HG02840 (cell line): ENCODE measurements around the gene EPB41L4A.
A peak's percentile ranks its signal among the peaks of the same experiment; 100 is the strongest.

Source experiments
- ATAC-seq: cut with Tn5 transposase; IDR thresholded peaks from one replicate; pipeline ENCODE4 v1.9.1; 2021; ENCODE audit warnings: mild to moderate bottlenecking, moderate library complexity, moderate number of reproducible peaks; ENCODE audit not compliant: unreplicated experiment, low FRiP score

Gene EPB41L4A

DNA sequence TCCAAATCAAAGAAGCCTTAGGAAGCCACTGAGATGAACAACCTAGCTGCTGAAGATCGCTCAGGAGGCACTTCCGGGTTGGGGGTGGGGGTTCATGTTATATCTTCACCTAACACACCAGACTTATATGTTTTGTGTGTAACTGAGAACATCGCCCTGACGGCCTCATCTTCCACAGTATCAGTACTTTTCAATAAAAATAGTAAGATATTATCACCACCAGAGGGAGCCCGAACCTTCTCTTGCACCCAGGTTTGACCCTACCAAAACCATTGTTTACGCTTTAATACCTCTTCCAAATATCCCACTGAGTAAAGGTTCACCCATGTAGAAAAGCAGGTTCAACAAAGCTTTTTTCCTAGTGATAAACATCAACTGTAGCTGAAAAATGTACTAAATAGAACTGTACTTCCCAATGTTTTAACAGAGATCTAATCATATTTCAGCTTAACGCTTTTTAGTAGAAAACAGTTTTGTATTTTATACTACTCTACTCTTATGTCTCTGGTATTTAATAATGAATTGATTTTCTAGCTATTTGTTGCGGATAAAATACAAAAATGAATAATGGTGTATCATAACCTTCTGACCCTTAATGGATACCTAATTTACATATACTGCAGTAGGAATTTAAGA, 244.0 kb downstream of the EPB41L4A start:
- peak; percentile 72 for ATAC-seq

DNA sequence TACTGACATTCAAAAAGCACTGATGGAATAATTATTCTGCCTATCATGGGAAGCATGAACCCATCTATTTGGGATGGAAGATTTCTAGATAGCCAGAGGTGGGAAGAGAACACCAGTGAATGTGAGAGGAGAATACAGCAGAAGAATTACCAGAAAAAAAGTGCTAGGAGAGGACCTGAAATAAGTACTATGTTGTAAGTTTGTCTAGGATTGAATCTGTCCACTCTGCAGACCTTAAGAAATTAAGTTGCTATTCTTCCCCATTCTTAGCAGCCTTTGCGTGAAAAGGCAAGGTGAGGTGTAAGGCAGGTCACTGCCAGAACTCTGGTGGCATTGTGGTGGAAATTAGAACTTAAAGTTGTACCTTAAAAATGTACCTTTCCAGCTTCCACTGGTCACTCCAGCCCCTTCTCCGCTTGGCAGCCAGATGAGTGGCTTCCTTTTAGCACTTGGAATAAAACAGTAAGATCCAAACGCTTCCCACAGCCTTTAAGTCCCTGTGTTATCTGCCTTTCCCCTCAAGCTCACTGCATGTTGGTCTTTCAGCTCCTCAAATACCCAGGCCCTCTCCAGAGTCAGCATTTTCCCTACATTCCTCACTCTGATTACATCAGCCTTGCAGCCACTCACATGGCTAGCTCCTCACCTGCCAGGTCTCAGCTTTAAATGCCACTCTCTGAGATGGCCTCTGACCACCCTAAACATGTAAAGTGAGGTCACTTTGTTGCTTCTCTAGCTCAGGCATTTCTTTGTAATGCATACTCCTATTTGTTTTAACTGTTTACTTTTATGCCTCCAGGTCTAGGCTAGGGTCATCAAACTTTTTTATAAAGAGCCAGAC, 253.0 kb downstream of the EPB41L4A start:
- no peak for ATAC-seq

DNA sequence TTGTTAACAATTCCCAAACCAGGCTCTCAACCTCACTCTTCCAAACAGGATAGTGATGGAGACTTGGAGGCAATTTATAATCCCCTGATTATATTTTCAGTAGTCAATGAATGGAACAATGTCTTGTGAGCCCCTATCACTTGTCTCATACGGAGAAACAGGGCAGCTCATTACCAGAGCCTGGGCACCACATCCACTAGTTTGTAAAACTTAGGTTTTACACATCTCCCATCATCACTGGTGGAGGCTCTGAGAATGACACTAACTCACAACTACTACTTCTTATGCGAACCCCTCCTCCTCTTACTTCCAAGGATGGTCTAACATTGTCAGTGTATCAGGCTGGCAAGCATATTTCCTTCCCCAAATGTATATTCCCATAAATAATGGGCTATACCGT, 253.7 kb downstream of the EPB41L4A start:
- ATAC-seq = no peak

DNA sequence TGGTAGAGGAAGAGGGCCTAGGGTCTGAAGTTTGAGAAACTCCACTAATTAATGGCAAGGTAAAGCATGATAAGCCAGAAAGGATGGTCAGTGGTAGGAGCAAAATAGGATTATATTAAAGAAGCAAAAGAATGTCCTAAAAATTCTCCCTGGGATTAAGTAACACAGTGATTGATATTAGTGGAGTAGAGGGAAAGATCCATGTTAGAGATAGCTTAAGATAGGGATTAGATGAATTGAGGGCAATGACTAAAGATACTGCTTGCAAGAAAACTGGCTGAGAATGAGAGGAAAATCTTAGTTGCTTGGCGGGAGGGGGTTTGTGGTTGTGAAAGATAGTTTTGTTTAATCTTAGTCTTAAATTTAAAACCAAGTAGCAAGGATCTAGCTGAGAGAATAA, 255.6 kb downstream of the EPB41L4A start:
- ATAC-seq = no peak

DNA sequence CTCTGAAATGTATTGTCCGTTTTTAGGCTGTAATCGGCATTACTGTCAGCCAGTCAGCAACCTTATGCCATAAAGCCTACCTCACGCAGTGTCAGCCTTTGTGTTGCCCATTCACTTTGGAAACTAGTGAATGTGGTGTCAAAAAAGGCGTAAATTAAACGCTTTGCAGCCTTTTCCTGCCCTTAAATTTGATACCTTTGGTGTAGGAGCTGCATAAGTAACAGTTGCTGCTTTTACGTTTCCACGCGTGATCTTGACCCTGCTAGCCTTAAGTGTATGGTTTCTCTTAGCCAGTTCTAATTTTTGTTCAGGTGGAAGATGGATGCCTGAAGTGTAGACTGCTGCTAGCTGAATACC, 257.7 kb downstream of the EPB41L4A start:
- ATAC-seq = no peak

DNA sequence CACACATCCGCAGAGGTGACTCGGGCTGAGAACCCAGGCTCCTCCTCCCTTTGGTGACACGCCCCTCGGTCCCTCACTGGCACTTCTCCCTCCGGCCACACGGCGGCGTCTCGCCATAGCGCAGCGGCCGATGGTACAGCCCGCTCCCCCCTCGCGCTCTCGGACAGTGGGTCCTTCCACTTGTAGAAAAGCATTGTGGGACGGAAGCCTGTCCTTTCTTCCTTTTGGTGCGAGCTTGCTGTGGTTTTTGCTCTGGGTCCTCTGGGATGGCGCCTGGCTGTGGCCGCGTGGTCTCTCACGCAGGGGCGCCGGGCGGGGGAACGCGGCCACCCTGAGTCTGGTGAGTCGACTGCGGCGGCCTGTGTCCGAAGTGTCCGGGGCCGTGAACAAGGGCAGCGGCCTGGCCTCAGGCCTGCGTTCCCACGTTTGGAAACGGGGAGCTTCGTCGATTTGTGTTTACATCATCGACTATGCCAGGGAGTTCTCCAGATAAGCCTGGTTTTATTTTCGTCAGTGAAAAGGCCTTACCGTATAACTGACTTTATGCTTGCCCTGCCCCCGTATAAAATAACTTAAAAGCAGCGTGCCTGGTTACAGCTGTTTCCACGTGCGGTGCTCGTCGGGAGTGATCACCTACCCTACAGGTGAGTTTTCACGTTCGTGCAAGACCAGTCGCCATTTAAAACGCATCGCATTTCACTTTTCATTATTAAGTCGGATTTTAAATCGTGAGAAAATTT, 258.3 kb downstream of the EPB41L4A start:
- ATAC-seq = peak; percentile 98

DNA sequence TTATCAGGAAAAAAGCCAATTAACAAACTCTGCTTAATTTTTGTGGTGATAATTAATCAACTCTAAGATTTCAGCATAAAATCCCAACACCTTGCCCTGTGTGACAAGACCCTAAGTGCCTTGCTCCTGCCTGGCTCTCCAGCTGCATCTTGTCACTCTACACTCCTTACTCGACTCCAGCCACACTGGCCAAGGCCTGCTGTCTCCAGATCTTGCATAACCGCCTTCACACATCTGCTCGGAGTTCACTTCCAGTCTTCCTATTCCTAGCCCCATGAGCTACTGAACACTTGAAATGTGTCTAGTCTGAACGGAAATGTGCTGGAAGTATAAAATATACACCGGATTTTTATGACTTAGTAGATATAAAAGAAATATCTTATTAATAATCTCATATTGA, 259.6 kb downstream of the EPB41L4A start:
- ATAC-seq = no peak

DNA sequence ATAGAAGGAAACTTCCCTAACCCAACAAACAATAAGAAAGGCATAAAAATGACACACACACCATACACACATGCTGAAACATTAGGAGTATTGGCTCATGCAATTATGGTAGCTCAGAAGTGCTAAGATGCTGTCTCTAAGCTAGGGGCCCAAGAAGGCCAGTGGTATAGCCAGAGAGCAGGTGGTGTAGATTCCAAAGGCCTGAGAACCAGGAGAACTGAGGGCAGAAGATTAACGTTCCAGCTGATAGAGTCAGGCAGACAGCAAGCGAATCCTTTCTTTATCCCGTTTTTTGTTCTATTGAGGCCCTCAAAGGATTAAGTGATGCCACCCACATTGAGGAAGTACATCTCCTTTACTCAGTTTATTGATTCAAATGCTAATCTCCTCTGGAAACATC, 262.9 kb downstream of the EPB41L4A start:
- ATAC-seq = no peak

DNA sequence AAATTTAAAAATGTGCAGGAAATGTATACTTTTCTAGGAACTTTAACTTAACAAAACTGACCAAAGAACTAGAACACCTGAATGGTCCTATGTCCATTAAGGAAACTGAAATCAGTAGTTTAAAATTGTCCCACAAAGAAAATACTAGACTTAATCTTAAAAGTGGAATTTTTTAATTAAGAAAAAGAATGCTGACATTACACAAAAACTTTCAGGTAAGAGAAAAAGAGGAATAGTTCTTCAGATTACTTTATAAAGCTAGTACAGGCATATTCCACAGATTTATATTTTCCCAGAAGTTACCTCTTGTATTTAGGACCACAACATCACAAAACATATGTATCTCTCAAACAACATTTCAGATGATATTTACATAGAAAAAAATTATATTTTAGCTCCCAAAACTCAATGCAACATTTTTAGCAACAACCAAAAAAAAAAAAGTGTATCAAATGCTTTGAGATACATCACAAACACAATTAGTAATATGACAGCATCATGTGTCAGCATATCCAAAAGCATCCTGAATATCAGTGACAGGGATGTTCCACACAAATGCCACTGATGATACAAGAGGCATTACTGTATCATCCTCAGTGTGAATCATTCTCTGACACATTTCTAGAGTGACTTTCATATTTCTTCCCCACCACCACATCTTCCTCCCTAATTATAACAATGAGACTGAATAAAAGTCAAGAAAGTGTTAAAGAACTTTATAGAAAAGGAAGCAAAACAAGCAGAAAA, 264.0 kb downstream of the EPB41L4A start:
- ATAC-seq = no peak

DNA sequence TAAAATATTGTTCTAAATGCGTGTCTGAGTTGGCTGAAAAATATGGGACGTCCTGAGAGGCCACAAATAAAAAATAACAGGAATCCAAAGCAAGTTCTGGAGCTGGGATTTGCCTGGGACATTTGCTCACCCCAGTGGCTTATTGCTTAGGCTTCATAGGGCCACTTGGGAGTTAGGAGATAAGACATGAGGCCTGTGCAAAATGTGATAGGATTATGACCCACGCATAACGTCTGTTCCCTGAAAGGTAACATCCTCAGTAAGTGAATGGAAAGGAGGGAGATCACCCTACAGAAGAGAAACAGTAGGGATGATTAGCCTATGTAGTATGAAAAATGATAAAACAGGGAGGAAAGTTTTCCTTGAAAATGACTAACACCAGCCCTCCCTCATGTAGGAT, 269.4 kb downstream of the EPB41L4A start:
- no peak for ATAC-seq

DNA sequence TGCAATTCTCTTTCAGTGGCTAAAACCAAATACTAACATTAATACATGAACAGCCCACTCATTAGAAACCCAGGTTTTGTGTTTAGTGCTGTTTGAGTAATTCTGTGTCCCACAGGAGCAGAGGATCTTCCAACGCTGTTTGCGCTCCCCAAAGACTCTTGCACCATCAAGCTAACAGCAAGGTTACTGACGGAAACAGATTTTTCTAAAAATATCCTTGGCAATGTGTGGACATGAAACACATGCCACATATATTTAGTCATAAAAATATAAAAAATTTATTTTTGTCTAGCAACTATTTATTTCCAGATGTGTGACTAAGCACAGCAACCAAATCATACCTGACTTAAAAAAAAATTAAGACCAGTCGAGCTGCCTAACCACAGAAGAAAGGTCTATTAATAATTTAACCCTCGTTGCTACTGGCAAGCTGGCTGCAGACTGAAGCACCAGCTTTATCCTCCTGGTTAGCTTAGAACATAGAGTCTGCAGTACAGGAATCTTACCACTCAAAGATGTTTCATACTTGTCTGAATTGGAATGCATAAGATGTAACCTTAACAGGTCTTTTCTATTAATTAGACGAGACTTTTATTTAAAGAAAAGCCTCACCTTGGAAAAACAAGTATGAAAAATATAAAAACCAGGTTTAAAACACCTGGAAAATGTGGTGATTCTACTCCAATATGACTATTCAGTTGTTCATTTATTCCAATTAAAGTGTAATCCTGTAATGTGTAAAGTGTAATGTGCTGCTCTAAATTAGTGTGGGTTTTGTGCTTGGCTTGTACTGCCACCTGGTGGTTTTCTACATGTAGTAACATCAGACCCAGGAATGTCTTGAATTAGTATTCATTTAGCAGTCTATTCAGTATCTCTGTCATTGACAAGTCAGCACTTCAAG, 272.5 kb downstream of the EPB41L4A start:
- ATAC-seq = peak; percentile 72

DNA sequence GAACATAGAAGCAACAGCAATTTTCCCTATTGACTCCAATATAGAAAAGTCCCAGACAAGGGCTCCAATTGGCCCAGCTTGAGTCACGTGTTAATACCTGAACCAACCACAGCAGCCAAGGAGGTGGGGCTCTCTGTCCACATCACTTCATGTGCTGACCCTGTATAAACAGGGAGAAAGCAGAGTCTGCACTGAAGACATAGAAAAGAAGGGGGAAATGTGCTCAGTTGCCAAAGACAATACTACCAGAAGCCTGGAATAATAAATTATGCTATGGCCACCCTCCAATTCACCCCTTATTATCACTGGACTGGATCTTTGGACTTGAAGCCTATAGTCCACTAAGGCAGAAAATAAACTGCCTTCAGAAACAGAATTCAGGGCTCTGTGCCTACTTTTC, 275.4 kb downstream of the EPB41L4A start:
- no peak for ATAC-seq

DNA sequence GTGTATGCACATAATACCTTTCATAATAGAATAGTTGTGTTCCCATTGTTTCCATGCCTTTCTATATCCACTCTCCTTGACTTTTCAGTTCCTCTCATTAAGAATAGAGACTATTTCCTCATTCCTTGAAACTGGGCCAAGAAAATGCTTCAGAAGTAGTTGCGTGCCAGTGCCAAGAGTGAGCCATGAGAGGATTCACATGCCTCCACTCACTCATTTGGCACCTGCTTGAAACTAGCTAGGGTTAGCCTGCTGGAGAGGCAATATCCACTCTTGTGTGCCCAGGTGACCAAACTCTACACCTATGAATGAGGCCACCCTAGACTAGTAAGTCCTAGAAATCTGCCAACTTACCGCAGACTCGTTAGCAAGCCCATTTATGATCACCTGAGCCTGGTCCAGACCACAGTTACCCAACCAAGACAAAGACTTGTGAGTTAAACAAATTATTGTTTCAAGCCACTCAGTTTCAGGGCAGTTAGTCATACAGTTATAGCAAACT, 276.3 kb downstream of the EPB41L4A start:
- ATAC-seq = no peak

DNA sequence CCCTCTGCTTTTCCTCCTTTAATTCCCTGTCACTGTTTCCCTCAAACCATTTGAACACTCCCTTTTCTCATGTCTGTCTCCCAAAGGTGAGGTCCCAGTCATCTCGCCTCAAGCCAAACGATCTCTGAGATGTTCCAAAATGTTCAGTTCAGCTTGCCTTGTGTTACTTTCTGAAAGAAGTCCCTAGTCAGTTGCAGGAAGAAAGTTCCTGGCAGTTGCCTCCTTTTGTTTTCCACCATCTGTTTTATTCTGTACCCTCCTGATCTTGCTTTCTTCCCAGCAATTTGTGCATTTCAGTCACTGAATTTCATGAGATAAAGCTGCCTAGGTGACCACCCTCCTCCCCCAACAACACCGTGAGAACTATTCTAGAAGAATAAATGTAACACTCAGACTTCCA, 277.5 kb downstream of the EPB41L4A start:
- no peak for ATAC-seq

DNA sequence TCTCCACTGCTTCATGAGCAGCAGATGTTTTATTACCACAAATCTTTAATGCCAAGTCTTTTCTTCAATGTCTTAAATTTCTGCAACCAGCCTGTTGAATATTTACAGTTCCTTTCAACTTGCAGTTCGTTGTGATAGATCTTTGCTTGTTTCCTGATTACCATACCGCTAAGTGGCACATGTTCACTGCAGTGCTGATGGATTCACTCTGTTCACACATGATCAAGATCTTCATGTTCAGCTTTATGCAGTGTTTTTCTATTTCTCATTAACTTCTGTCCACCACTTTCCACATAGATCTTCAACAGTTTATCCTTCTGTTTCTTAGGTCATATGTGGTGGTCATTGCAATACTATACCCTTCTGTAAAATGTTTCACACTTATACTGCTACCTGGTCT, 280.6 kb downstream of the EPB41L4A start:
- ATAC-seq = no peak

DNA sequence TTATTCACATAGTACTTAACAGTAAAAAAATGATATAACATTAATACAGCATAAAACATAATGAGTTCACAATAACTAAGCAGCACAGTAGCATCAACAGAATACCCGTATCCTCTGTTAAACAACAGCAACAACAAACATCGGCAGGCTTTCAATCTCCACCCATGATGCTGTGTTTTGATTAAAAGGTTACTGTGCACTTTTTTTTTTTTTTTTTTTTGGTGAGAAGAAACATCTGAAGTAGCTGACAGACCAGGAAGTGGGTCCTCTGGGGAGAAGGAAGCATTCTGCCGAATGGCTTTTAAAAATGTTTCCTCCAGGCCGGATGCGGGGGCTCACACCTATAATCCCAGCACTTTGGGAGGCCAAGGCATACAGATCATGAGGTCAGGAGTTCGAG, 282.3 kb downstream of the EPB41L4A start:
- ATAC-seq = no peak

DNA sequence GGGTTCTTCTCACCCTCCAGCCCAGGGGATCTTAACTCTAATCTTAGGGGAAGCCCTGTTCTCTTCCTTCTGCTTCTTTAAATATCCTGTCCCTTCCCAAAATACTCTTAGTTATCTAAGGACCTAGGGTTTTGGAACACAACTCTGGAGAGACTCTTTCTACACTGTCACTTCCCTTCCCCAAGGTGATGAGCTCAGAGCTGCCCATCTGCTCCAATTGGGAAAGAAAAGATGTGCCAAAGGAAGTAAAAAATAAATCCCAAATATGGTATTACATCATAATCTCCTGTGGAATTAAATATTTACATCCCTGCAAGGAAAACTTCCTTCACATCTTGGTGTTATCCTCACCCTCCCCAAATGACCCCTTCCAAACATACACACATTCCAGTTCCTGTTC, 291.2 kb downstream of the EPB41L4A start:
- no peak for ATAC-seq

DNA sequence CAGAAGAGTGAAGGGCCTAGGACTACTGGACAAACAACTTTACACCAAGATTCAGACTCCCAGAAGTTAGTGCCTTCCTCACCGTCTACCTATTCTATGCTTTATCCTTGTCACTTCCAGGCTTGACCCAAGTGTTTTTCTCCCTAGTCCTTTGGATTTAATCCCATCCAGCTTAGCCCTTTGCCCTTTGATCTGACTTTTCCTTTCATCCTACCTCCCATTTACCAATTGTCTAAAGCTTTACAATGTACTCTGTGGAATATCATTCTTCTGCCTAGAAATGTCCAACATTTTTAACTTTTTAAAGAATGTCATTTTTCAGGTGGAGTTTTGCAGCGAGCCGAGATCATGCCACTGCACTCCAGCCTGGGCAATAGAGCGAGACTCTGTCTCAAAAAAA, 292.1 kb downstream of the EPB41L4A start:
- no peak for ATAC-seq

DNA sequence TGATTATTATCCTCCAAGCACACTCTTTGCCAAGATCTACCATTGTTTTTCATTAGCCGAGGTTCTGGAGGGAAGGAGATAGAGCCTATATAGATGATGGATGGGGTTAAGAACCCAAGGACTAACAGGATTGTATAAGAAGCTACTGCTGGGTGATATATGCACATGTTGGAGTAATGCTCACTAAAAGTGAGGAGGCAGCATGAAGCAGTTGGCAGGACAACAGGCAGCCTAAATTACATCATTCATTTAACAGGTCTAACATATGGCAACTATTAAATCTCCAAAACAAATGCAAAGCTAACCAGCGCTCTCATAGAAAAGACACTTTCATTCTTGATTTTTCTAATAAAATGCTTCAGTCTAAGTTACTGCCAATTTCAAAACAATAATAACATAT, 293.2 kb downstream of the EPB41L4A start:
- ATAC-seq = no peak

DNA sequence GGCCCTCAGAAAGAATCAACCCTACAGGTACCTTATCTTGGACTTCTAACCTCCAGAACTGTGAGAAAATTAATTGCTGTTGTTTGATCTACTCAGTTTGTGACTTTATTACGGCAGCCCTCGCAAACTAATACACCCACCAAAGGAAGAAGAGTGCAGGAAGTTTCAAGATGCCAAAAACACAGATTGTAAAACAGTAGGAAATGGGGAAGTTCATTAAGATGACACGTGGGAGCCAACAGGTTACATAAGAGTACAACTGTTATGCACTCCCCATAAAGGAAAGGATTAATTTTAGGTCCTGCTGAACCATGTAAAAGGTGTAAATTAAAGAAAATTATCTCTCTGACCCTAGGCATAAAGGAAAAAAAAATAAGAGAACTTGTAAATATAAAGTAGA, 294.3 kb downstream of the EPB41L4A start:
- no peak for ATAC-seq
